Fibroblast of lung (primary cell): ENCODE data around the gene TSPAN18.

Experiments
- CTCF ChIP-seq, 2 donors: IDR thresholded peaks in 1 of 2; conservative IDR thresholded peaks in 1 of 2; 1 replicate in 1 of 2; 2 replicates in 1 of 2; pipeline ENCODE4 v1.5.1; 2011 to 2012; ENCODE audit warnings: low read length in 2 of 2, control low read depth in 1 of 2, inconsistent platforms in 1 of 2, low read depth in 1 of 2, mild to moderate bottlenecking in 1 of 2
- EZH2 ChIP-seq: IDR thresholded peaks from 2 replicates; pipeline ENCODE4 v1.5.1; 2012; ENCODE audit warnings: low read length, control low read depth, mild to moderate bottlenecking; ENCODE audit errors: missing control alignments

GRCh38 chr11:44870615-44871176, 143.9 kb downstream of the TSPAN18 start:
- TF ChIP-seq CTCF (conservative IDR thresholded peaks at IDR 0.05 in 1 of 2, IDR thresholded peaks at IDR 0.05 in 1 of 2; ENCODE audit: low read depth in 1 of 2, low read length in 2 of 2), result no peak
- TF ChIP-seq EZH2, result no peak
